ENCODE data around the gene CATSPER3. TPM values are rescaled to one million over a fixed set of nuclear protein-coding genes. Genes with fewer than 3 reads are reported as not detected.

Gene CATSPER3
- total RNA-seq, 2 experiments from 2014 or later, result 0.55 to 0.88 TPM

DNA sequence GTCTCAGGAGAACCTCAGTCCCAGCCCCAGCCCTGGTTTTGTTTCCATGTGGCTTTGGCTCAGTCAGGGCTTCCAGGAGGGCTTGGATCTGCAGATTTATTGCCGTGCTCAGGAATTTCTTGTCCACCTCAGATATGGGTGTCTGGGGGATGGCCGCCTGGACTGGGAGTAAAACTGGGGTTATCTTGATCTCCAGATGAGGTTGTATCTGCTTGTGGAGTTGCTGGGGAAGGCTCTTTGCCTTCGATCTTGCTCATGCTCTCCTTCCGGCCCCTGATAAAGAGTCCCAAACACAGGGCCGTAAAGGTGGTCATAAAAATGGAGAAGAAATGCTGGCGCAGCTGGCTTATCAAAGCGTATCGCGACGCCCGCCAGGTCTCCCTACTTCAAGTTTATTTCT, 84.2 kb downstream of the CATSPER3 start:
- Mint-ChIP-seq H3K4me3 (no peak overlapping the region), H3K27me3 (peaks cover 81% of the 10 kb centered on the region), H3K4me1 (no peaks in the 10 kb centered on the region), H3K36me3 (ENCODE audit: low read depth) (no peaks in the 10 kb centered on the region), H3K9me3 (no peaks in the 10 kb centered on the region), H3K27ac (no peak overlapping the region)
- POLR2A ChIA-PET, result no interaction called here
- CTCF ChIA-PET, result no interaction called here
- no peak for DNase-seq

DNA sequence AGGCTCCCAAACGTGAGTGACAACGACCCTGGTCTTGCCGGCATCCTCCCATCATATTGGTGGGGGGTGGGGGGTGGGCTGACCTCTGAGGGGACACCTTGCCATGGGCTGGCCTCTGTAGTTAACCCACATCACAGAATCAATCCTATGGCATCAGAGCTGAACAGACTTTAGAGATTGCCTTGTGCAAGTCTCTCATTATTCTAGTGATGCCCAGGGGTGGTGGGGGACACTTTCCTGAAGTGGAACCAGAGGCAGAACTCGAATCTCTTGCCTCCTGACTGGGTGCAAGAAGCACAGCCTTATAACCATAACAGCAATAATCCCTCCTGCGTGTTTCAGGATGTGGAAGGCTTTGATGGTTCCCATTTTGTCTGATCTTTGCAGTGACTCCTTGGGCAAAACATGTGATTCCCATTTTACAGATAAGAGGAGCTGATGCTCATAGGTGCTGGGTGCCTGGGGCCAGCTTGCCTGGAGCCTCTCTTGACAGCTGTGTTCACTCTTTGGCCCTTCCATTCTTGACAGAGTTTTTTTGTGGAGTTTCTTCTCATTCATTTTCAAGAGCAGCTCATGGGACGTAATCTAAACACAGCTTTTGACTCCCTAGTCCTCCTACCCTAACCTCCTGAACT, 84.9 kb downstream of the CATSPER3 start:
- no peak overlapping the region for H3K4me3 Mint-ChIP-seq
- peaks cover 77% of the 10 kb centered on the region for H3K27me3 Mint-ChIP-seq

GRCh38 chr5:135053278-135053677, 85.6 kb downstream of the CATSPER3 start:
- H3K27me3 Mint-ChIP-seq, result peaks cover 71% of the 10 kb centered on the region
- no peak overlapping the region for H3K4me3 Mint-ChIP-seq
- H3K4me1 Mint-ChIP-seq, result no peaks in the 10 kb centered on the region
- no peak for DNase-seq
- no peaks in the 10 kb centered on the region for H3K9me3 Mint-ChIP-seq
- ChIA-PET POLR2A (no interaction called here), CTCF (no interaction called here)
- H3K27ac Mint-ChIP-seq, result no peak overlapping the region
- no peaks in the 10 kb centered on the region for H3K36me3 Mint-ChIP-seq (ENCODE audit: low read depth)

More for the DNA sequence above, 84.9 kb downstream of the CATSPER3 start:
- no peaks in the 10 kb centered on the region for H3K36me3 Mint-ChIP-seq (ENCODE audit: low read depth)
- no peak overlapping the region for H3K27ac Mint-ChIP-seq
- no peak for DNase-seq
- CTCF ChIA-PET, result no interaction called here
- no peaks in the 10 kb centered on the region for H3K9me3 Mint-ChIP-seq
- H3K4me1 Mint-ChIP-seq, result no peaks in the 10 kb centered on the region
- POLR2A ChIA-PET, result no interaction called here

DNA sequence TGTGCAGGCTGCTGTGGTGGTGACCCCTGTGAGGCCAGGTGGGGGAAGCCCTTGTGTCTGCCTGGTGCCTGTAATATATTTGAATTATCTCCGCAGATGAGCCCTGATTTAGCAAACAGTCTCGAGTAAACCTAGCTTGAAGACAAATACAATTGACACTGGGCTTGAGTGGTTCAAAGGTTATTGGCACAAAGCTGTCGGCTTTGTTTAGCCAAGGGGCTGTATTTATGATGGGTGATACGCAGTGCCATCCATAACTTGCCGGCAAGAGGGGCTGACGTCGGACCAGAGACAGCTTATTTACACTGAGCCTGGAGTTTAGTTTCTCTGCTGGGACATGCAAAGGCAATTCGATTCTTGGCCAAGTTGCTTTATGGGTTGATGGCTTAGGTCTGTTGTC, 86.3 kb downstream of the CATSPER3 start:
- Mint-ChIP-seq H3K4me3 (no peak overlapping the region), H3K27me3 (peaks cover 67% of the 10 kb centered on the region), H3K27ac (no peak overlapping the region), H3K4me1 (no peaks in the 10 kb centered on the region), H3K36me3 (ENCODE audit: low read depth) (no peaks in the 10 kb centered on the region), H3K9me3 (no peaks in the 10 kb centered on the region)
- DNase-seq, result no peak
- ChIA-PET POLR2A (no interaction called here), CTCF (no interaction called here)

- CTCF ChIA-PET, result no interaction called here
- no peak overlapping the region for H3K27ac Mint-ChIP-seq
- no peaks in the 10 kb centered on the region for H3K36me3 Mint-ChIP-seq (ENCODE audit: low read depth)
- H3K4me3 Mint-ChIP-seq, result no peak overlapping the region
- no peaks in the 10 kb centered on the region for H3K9me3 Mint-ChIP-seq
- POLR2A ChIA-PET, result no interaction called here
- peaks cover 63% of the 10 kb centered on the region for H3K27me3 Mint-ChIP-seq
- H3K4me1 Mint-ChIP-seq, result no peaks in the 10 kb centered on the region
- no peak for DNase-seq
These were observed 86.8 kb downstream of the CATSPER3 start for GRCh38 chr5:135054546-135054945.

DNA sequence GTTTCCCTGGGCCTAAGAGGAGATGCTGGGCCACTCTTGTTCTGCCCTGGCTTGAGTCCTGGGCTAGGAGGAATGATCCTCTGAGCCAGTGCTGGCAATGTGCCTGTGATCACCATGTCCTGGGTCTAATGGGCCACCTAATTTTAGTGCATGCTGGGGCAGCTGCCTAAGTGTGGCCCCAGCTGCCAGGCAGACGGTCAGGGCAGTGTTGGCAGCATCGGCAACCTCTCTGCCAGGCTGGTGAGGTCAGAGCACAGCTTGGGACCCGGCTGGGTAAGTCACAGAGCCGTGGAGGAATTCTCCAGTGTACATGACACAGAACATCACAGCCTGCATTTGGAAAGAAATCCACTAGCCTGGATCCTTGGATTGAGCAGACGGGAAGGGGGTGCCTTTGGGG, 87.7 kb downstream of the CATSPER3 start:
- H3K9me3 Mint-ChIP-seq, result no peaks in the 10 kb centered on the region
- H3K27me3 Mint-ChIP-seq, result peaks cover 55% of the 10 kb centered on the region
- H3K36me3 Mint-ChIP-seq (ENCODE audit: low read depth), result no peaks in the 10 kb centered on the region
- CTCF ChIA-PET, result no interaction called here
- H3K27ac Mint-ChIP-seq, result no peak overlapping the region
- H3K4me3 Mint-ChIP-seq, result no peak overlapping the region
- no peaks in the 10 kb centered on the region for H3K4me1 Mint-ChIP-seq
- POLR2A ChIA-PET, result no interaction called here
- no peak for DNase-seq

DNA sequence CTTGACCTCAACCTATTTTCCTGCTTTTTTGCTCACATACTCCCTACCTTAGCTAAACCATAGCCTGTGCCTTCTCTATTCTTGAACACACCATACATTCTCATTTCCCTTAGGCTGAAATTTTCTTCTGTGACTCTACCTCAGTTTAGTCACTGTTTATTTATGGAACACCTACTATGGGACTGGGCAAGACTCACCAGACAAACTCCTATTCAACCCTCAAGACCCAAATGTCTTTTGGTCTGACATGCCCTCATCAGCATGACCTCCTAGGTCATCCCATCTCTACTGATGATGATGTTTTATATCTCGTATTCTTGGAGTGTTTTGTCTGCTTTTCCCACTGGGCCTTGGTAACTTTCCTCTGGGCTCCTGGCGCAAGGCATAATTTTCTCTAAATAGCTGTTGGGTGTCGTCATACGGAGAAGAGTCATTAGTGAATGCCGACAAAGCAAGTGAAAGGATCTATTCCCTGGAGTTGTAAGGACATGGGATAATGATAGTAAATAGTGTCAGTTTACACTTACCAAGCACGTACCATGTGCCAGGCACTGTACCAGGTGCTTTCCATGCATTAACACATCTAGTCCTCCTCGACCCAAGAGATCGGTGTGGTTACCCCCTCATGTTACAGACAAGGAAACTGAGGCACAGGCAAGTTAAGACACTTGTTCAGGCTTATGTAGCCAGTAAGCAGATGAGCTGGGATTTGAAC, 88.8 kb downstream of the CATSPER3 start:
- H3K4me1 Mint-ChIP-seq, result no peaks in the 10 kb centered on the region
- ChIA-PET CTCF (no interaction called here), POLR2A (no interaction called here)
- no peak overlapping the region for H3K27ac Mint-ChIP-seq
- H3K4me3 Mint-ChIP-seq, result no peak overlapping the region
- no peaks in the 10 kb centered on the region for H3K9me3 Mint-ChIP-seq
- H3K36me3 Mint-ChIP-seq (ENCODE audit: low read depth), result no peaks in the 10 kb centered on the region
- no peak for DNase-seq
- H3K27me3 Mint-ChIP-seq, result peaks cover 46% of the 10 kb centered on the region

GRCh38 chr5:135057233-135057632, 89.5 kb downstream of the CATSPER3 start:
- Mint-ChIP-seq H3K9me3 (no peaks in the 10 kb centered on the region), H3K27ac (no peak overlapping the region), H3K4me3 (no peak overlapping the region), H3K4me1 (no peaks in the 10 kb centered on the region), H3K36me3 (ENCODE audit: low read depth) (no peaks in the 10 kb centered on the region), H3K27me3 (peaks cover 38% of the 10 kb centered on the region)
- ChIA-PET CTCF (no interaction called here), POLR2A (no interaction called here)
- no peak for DNase-seq

DNA sequence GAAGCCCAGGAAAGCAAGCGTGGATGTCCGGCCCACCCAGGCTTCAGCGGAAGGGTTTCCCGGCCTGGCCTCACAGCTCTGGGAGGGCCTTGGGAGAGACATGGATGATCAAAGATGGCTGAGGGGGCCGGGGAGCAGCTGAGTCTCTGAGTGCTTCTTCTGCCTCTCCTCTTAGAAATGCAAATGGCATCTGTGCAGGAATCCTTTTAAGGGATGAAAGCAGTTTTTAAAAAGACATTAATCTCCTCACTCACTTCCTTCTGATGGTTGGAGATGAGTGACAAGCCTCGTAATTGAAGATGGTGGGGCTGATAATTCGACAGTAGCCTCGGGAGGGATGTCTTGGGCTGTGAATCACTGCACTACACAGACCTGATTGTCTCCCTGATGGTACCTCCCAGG, 90.6 kb downstream of the CATSPER3 start:
- Mint-ChIP-seq H3K27me3 (peaks cover 28% of the 10 kb centered on the region), H3K36me3 (ENCODE audit: low read depth) (no peaks in the 10 kb centered on the region), H3K27ac (no peak overlapping the region), H3K4me3 (no peak overlapping the region), H3K9me3 (no peaks in the 10 kb centered on the region), H3K4me1 (no peaks in the 10 kb centered on the region)
- DNase-seq, result no peak
- POLR2A ChIA-PET, result no interaction called here
- CTCF ChIA-PET, result no interaction called here

DNA sequence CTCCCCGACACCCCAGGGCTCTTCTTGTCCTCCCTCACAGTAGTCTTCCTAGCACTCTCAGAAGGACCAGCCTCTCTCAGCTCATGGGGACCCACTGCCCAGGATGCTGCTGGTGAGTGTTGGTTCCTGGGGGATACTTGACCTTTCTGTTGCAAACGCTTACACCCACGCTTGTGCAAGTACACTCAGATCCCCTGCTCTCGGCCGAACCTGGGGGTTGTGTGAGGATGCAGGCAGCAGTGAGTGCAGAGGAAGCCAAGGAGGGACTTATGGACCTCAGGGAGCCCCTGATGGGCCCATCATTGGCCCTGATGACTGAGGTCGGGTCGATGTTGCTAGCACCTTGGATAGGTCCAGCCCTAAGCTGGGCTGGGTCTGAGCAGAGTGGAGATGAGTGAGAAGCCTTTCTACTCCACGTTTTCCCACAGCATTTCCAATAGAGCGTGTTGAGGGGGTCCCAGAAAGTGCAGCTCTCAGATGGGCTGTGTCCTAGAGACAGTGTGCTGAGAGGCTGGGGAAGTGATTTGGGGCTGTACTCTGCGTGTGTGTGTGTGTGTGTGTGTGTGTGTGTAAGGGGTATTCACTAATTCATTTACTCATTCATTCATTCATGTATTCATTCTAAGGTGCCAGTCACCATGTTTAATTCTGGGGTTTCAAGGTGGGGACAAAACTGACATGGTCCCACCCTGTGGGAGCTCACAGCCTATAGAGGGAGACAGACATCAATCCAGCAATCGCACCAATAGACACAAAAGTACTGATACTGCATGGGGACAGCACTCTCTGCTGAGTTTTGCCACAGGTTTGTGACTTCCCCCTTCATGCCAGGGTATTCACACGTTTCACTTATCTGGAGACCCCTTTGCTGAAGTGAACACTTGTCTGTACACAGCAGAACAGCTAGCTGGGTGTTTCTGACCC, 91.6 kb downstream of the CATSPER3 start:
- ChIA-PET CTCF (no interaction called here), POLR2A (no interaction called here)
- no peaks in the 10 kb centered on the region for H3K4me1 Mint-ChIP-seq
- H3K27me3 Mint-ChIP-seq, result peaks cover 20% of the 10 kb centered on the region
- H3K4me3 Mint-ChIP-seq, result no peak overlapping the region
- H3K9me3 Mint-ChIP-seq, result no peaks in the 10 kb centered on the region
- H3K27ac Mint-ChIP-seq, result no peak overlapping the region
- DNase-seq, result no peak
- no peaks in the 10 kb centered on the region for H3K36me3 Mint-ChIP-seq (ENCODE audit: low read depth)

- no peak overlapping the region for H3K4me3 Mint-ChIP-seq
- no peaks in the 10 kb centered on the region for H3K36me3 Mint-ChIP-seq (ENCODE audit: low read depth)
- no peaks in the 10 kb centered on the region for H3K9me3 Mint-ChIP-seq
- H3K4me1 Mint-ChIP-seq, result no peaks in the 10 kb centered on the region
- DNase-seq, result no peak
- CTCF ChIA-PET, result no interaction called here
- H3K27me3 Mint-ChIP-seq, result peaks cover 15% of the 10 kb centered on the region
- H3K27ac Mint-ChIP-seq, result no peak overlapping the region
- POLR2A ChIA-PET, result no interaction called here
These were observed 92.3 kb downstream of the CATSPER3 start for GRCh38 chr5:135060021-135060420.

- H3K9me3 Mint-ChIP-seq, result no peaks in the 10 kb centered on the region
- DNase-seq, result no peak
- H3K27me3 Mint-ChIP-seq, result peaks cover 9% of the 10 kb centered on the region
These were observed 93.3 kb downstream of the CATSPER3 start for GRCh38 chr5:135061001-135061400.

More at GRCh38 chr5:135061001-135061400, 93.3 kb downstream of the CATSPER3 start:
- CTCF ChIA-PET, result no interaction called here
- Mint-ChIP-seq H3K4me1 (no peaks in the 10 kb centered on the region), H3K36me3 (ENCODE audit: low read depth) (no peaks in the 10 kb centered on the region), H3K27ac (no peak overlapping the region), H3K4me3 (no peak overlapping the region)
- POLR2A ChIA-PET, result no interaction called here

All from activated CD4-positive, alpha-beta memory T cell treated with anti-CD3 and anti-CD28 coated beads, Interleukin-2, amount 10 ng/mL, durations not matched to agents 7 days and 5 days (primary cell).